ENCODE results near the gene TUBGCP5. TPM values are rescaled to one million over a fixed set of nuclear protein-coding genes. Genes with fewer than 3 reads are reported as not detected.
A peak's percentile ranks its signal among the peaks of the same experiment; 100 is the strongest.

The TUBGCP5 gene
- total RNA-seq, 1 donor from 2014 or later, result 27.1 TPM

DNA sequence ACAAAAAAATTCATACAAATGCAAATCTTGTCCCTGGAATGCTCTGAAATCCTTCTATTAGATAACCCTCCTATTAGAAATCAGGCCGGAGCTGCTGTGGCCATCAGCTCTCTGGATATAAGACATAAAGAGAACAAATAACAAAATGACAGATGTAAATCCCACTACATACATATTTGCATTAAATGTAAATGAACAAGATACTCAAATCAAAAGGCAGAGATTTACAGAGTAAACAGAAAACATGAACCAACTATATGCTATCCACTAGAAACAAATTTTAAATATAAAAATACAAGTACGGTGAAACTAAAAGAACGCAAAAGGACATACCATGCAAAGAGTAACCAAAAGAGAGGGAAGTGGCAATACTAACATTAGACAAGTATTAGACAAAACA is 69.9 kb downstream of the TUBGCP5 start:
- no peak for DNase-seq (ENCODE audit: low spot score in 2 of 2, unreplicated experiment in 2 of 2)
- H3K4me3 Mint-ChIP-seq, result no peak overlapping the region
- no peak overlapping the region for H3K27ac Mint-ChIP-seq
- TF ChIP-seq, protein P1, sequence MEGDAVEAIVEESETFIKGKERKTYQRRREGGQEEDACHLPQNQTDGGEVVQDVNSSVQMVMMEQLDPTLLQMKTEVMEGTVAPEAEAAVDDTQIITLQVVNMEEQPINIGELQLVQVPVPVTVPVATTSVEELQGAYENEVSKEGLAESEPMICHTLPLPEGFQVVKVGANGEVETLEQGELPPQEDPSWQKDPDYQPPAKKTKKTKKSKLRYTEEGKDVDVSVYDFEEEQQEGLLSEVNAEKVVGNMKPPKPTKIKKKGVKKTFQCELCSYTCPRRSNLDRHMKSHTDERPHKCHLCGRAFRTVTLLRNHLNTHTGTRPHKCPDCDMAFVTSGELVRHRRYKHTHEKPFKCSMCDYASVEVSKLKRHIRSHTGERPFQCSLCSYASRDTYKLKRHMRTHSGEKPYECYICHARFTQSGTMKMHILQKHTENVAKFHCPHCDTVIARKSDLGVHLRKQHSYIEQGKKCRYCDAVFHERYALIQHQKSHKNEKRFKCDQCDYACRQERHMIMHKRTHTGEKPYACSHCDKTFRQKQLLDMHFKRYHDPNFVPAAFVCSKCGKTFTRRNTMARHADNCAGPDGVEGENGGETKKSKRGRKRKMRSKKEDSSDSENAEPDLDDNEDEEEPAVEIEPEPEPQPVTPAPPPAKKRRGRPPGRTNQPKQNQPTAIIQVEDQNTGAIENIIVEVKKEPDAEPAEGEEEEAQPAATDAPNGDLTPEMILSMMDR (IDR thresholded peaks at IDR 0.05; ENCODE audit: unreplicated experiment), result no peak
- peaks cover 6% of the 10 kb centered on the region for H3K4me1 Mint-ChIP-seq
- peaks cover 12% of the 10 kb centered on the region for H3K9me3 Mint-ChIP-seq
- H3K36me3 Mint-ChIP-seq, result peaks cover 20% of the 10 kb centered on the region
- H3K27me3 Mint-ChIP-seq (ENCODE audit: low read depth), result no peaks in the 10 kb centered on the region

DNA sequence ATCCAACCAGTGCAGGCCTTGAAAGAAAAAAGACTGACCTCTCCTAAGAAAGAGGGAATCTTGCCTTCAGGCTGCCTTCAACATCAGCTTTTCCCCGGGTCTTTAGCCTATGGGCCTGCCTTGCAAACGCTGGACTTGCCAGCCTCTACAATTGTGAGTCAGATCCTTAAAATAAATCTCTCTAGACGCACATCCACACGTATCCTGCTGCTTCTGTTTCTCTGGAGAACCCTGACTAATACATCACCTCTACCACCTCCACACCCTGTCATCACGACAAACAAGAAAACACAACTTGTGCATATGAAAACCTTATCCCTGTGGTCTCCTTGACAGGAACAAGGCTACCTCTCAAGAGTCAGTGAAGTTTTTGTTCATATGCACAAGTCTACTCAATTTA is 71.0 kb downstream of the TUBGCP5 start:
- H3K27ac Mint-ChIP-seq, result no peak overlapping the region
- no peak for DNase-seq (ENCODE audit: low spot score in 2 of 2, unreplicated experiment in 2 of 2)

DNA sequence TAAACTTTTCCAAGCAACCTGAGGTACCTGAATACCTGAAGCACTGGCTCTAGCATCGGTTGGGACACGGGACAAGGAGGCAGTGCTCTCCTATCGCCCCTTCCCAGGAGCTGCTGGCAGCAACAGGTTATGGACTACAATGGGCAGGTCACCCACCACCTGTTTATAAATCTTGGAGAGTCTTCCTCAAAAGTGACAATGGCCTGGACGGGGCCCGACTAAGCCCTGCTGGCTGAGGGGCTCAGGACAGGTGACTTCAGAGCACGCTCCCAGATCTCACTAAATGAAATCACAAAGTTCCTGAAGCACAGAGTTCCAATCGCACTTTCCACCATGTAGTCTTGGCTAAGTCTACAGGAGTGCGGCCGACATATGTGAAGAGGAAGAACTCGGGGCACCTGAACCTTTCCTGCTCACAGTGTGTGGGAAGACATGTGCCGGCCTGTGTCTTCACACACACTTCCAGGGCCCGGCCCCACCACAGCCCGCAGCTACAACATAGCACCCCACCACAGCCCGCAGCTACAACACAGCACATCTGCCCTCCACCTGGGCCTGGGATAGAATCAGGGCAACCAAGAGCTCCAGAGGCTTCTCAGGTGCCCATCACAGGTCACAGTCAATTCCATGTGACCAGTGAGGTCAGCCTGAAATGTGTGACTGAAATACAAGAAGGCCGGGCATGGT is 72.1 kb downstream of the TUBGCP5 start:
- Mint-ChIP-seq H3K4me3 (no peak overlapping the region), H3K36me3 (peaks cover 20% of the 10 kb centered on the region), H3K27ac (no peak overlapping the region), H3K4me1 (peaks cover 14% of the 10 kb centered on the region), H3K9me3 (peaks cover 12% of the 10 kb centered on the region), H3K27me3 (ENCODE audit: low read depth) (no peaks in the 10 kb centered on the region)
- TF ChIP-seq, protein P1 (IDR thresholded peaks at IDR 0.05; ENCODE audit: unreplicated experiment), result no peak
- DNase-seq (ENCODE audit: low spot score in 2 of 2, unreplicated experiment in 2 of 2), result no peak

More for the DNA sequence above, 71.0 kb downstream of the TUBGCP5 start:
- H3K36me3 Mint-ChIP-seq, result peaks cover 20% of the 10 kb centered on the region
- TF ChIP-seq, protein P1 (IDR thresholded peaks at IDR 0.05; ENCODE audit: unreplicated experiment), result no peak
- peaks cover 14% of the 10 kb centered on the region for H3K4me1 Mint-ChIP-seq
- no peak overlapping the region for H3K4me3 Mint-ChIP-seq
- no peaks in the 10 kb centered on the region for H3K27me3 Mint-ChIP-seq (ENCODE audit: low read depth)
- H3K9me3 Mint-ChIP-seq, result peaks cover 12% of the 10 kb centered on the region

DNA sequence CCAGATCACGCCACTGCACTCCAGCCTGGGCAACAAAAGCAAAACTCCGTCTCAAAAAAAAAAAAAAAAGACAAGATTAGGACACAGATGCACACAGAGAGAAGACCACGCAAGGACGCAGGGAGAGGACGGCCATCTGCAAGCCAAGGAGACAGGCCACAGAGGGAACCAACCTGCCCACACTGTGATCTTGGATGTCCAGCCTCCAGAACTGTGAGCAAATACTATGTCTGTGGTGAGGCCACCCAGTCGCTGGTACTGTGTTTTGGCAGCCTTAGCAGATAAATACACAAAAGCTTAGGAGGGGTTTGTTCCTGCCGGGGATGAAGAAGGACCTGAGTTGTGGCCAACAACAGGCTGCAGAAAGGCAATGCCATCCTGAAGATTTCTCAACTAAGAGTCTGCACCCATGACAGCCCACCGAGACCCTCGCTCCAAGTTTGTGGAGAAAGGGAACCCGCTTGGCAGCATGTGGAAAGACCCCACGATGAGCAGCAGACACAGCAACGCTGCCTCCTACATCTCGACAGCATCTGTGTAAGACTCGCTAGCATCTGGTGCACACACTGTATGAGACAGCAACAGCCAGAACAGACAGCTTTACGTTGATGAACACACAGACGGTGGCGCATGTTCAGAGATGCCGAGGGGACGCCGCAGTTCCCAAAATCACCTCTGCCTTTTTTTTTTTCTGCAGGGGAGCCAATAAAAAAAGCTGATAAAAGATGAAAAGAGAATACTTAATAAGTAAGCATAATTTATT is 72.9 kb downstream of the TUBGCP5 start:
- no peak overlapping the region for H3K27ac Mint-ChIP-seq
- H3K27me3 Mint-ChIP-seq (ENCODE audit: low read depth), result no peaks in the 10 kb centered on the region
- H3K4me3 Mint-ChIP-seq, result no peak overlapping the region
- peaks cover 17% of the 10 kb centered on the region for H3K4me1 Mint-ChIP-seq
- TF ChIP-seq, protein P1 (IDR thresholded peaks at IDR 0.05; ENCODE audit: unreplicated experiment), result no peak
- H3K9me3 Mint-ChIP-seq, result peaks cover 12% of the 10 kb centered on the region
- no peak for DNase-seq (ENCODE audit: low spot score in 2 of 2, unreplicated experiment in 2 of 2)
- peaks cover 20% of the 10 kb centered on the region for H3K36me3 Mint-ChIP-seq

DNA sequence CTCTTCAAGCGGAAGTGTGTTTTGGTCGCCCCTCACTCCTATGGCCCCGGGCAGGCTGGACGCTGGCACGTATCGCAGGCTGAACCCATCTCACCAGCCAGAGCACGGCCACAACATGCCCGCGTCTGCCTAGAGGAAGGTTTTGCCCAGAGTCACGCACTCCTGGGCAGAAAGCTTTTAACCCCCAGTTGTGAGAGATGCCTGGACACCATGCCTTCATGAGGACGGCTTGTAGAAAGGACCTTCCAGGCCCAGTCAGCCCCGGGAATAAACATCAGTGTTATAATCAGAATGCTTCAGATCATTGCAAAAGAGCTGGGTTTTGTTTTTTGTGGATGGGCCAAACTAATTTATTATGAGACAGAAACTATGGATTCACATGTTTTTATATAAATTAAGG is 75.7 kb downstream of the TUBGCP5 start:
- Mint-ChIP-seq H3K27ac (peak overlapping the region; percentile 90), H3K4me1 (peaks cover 18% of the 10 kb centered on the region), H3K27me3 (ENCODE audit: low read depth) (no peaks in the 10 kb centered on the region), H3K9me3 (no peaks in the 10 kb centered on the region), H3K4me3 (no peak overlapping the region), H3K36me3 (peaks cover 3% of the 10 kb centered on the region)
- TF ChIP-seq, protein P1 (IDR thresholded peaks at IDR 0.05; ENCODE audit: unreplicated experiment), result no peak
- DNase-seq (ENCODE audit: low spot score in 2 of 2, unreplicated experiment in 2 of 2), result no peak

Data from mesothelial cell of epicardium (in vitro differentiated cells).